GM19397 (cell line): ENCODE data around the gene FRMPD1.
A peak's percentile ranks its signal among the peaks of the same experiment; 100 is the strongest.
"Not testable (repeated sequence)": the region's sequence is repeated elsewhere in the genome, so short reads cannot be mapped to it uniquely, and the experiment has no call there.

ENCODE experiments used
- ATAC-seq: cut with Tn5 transposase; IDR thresholded peaks from one replicate; pipeline ENCODE4 v1.9.1; 2021; ENCODE audit warnings: mild to moderate bottlenecking, moderate library complexity; ENCODE audit not compliant: unreplicated experiment

The FRMPD1 gene

DNA sequence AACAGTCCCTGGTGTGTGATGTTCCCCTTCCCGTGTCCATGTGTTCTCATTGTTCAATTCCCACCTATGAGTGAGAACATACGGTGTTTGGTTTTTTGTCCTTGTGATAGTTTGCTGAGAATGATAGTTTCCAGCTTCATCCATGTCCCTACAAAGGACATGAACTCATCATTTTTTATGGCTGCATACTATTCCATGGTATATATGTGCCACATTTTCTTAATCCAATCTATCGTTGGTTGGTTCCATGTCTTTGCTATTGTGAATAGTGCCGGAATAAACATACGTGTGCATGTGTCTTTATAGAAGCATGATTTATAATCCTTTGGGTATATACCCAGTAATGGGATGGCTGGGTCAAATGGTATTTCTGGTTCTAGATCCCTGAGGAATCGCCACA, 114.5 kb downstream of the FRMPD1 start:
- not testable (repeated sequence) for ATAC-seq

DNA sequence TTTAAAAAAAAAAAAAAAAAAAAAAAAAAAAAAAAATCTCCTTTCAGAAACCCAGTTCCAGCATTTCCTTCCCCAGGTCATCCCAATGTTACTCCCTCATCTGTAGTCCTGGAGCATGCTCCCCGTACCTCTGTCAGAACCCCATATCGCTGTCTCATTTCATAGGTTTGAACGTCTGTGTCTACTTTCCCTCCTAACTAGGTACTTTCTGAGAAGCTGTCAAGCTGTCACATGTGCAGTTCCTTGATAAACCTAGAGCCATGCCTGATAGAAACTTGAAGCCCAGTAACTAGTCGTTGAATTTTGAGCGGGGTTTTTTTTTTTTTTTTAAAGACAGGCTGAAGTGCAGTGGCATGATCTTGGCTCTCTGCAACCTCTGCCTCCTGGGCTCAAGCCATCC, 118.6 kb downstream of the FRMPD1 start:
- no peak for ATAC-seq

DNA sequence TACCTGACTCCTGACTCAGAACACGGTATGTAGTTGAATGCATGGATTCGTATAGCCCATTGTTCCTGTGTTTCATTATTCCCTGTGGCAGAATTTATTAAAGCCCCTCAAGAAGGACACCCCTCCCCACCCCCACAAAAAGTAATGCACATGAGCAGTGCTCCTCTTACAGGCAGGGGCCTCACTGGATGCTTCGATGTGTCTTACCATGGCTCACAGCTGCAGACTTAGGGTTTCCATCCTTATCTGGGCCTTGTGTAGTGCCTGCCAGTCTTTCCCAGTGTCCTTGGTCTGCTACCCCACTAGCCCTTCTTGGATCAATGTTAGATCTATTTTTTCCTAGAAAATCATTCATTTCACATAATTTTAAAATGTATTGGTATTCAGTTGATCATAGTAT, 119.2 kb downstream of the FRMPD1 start:
- ATAC-seq, result no peak

DNA sequence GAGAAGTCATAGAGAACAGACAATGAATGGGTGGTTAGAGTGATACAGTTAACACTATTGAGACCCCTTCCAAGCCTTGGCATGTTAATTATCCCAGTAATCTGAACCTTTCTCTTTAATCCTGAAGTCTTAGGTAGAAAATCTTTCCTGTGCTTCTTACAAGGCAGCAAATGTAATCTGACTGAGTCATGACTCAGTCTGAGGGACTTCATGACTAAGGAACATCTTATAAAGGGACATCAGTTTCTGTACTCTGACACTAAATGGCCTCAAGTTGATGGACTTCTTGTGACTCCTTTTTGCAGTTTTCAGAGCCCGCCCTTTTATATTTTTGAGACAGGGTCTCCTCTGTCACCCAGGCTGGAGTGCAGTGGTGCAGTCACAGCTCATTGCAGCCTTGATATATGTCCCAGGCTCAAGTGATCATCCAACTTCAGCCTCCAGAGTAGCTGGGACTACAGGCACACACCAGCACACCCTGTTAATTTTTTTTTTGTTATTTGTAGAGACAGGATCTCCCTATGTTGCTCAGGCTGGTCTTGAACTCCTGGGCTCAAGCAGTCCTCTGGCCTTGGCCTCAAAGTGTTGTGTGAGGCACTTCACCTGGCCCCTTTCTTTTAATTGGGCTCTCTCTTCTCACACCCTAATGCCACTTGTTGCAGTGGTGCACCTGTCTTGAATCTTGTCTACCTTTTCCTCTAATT, 124.6 kb downstream of the FRMPD1 start:
- ATAC-seq, result no peak

DNA sequence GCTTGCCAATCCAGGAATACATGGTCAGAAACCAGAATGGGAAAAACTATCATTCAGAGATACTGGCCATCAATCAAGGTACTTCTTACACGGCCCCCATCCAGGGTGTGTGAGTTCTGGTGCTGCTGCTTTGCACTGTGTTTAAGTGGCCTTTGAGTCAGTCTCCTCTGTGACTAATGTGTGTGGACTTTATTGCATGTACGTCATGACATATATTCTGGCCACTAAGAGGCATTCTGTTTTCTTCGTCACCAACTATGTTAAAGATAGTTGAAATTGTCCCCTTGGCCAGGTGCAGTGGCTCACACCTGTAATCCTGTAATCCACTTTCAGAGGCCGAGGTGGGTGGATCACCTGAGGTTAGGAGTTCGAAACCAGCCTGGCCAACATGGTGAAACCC, 125.6 kb downstream of the FRMPD1 start:
- ATAC-seq, result no peak

DNA sequence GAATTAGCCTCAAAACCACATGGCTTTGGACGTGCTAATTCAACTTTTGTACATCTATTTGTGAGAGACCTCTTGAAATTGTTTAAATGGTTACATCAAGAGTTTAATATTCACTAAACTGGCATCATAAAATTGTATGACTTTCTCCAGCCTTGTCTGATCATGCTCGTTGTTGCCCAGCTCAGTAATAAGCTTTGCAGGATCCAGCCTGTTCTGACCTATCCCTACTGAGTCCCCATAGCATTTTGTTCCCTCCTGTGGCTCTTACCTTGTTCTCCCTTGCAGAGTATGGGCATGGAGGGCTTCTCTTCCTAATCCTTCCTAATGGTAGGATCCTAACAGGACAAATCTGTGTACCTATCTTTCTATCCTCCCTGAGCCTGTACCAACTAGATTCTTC, 127.8 kb downstream of the FRMPD1 start:
- ATAC-seq, result no peak

DNA sequence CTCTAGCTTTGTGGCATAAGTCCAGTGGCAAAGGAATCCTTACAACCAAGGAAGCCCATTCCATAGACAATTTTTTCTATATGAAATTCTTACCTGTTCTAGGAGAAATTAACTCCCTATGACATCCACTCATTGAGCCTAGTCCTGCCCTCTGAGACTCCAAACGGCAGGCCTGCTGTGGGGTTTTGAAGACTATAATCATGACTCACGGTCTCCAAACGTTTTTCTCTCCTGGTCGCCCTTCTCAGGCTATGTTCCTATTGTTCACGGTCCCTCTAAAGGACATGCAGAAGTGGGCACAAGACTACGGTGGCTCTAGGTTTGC, 133.5 kb downstream of the FRMPD1 start:
- ATAC-seq, result no peak

DNA sequence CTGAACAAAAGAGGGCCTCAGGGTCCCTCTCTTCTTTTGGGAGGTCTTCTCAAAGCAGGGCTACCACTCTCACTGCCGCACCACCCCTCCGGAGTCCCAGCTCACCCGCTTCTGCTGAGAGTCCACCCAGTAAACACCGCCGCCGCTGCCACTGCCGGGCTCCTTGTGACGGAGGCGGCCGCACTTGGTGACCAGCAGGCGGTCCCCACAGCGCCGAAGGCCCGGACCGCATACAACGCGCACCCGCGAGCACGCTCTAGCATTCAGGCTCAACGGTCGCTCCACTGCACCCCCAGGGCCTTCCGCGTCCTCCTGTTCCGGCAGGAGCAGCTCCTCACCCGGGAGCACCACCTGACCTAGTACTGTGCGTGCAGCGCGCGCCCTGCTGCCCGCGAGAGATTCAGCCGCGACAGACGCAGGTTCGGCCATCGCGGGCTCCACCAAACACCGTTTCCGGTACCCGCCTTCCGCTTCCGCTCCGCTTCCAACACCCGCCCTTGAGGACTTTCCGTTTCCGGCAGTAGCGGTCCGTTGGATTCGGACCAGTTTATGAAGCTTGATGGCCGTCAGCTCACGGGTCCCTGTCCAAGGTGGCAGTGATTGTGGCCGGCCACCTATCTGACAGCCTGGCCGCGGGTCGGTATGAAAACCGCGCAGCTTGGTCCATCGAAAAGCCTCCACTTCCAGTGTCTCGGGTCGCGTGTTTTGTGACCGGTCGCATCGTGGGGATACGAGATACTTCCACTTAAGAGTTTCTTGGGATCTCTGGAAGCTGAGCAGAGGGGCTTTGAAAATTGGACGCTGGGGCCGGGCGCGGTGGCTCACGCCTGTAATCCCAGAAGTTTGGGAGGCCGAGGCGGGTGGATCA, 134.1 kb downstream of the FRMPD1 start, which contains the start of gene EXOSC3:
TSS of gene EXOSC3 (minus strand) at position 449 of the 868 bp plus-strand sequence. CDS start at position 429, 20 bp downstream.
- ATAC-seq, result peak; percentile 94

DNA sequence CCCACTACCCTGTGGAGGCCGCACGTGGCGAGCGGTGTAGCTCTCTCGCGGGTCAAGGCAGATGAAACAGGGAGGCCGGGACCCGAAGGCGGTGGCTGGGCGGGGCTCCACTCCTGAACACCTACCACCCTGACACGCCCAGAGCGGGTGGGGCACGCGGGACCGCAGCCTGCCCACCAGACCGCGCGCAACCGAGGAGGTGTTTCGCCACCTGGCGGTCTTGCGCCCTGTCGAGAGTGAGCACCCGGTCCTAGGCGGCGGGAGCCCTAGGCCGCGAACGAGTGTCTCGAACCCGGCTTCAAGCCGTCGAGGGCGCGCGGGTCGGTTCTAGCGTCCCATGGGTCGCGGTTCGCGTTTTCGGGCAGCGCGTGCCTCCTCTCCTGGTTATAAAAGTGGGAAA, 136.3 kb downstream of the FRMPD1 start:
- ATAC-seq, result no peak

DNA sequence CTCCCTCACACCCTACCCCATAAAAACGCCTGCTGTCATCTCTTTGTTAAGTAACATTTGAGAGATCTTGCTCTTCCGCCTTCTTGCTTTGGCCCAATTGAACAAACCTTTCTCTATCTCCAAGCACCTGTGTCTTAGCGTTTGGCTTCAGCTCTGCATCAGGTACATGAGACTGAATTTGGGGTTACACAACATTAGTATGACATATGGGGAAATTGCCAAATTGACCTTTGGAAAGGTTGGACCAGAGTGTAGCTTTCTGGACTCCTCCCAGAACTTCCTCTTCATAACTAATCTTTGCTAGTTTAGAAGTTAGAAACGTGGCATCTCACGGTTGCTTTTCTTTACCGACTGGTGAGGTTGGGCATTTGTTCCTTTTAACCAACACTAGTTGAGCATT, 137.6 kb downstream of the FRMPD1 start:
- ATAC-seq, result no peak

DNA sequence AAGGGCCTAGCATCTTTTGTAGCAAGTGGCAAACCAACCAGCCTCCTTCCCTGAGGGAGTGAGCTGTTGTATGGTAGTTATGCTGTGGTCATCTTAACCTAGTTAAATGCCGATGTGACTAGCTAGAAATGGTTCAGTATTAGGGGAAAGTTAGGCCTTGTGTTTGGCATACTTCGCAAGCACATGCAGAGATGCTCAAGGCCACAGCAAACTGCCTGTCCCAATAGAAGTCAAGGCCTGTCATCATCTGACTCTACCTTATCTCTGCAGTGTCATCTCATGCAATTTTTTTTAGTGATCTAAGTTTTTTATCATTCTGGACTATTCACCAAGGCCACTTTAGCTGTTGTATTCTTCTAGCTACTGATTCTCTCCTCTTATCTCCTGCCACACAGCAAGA, 139.3 kb downstream of the FRMPD1 start:
- no peak for ATAC-seq

DNA sequence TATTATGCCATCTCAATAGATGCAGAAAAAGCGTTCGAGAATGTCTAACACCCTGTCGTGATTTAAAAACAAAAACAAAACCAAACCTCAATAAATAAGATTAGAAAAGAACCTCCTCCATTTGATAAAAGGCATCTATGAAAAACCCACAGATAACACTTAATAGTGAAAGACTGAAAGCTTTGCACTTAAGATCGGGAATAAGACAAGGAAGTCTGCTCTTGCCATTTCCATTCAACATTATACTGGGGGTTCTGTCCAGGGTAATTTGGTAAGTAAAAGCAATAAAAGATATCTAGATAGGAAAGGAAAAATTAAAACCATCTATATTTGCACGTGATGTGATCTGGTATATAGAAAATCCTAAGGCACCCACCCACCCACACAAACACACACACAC, 141.4 kb downstream of the FRMPD1 start:
- no peak for ATAC-seq

DNA sequence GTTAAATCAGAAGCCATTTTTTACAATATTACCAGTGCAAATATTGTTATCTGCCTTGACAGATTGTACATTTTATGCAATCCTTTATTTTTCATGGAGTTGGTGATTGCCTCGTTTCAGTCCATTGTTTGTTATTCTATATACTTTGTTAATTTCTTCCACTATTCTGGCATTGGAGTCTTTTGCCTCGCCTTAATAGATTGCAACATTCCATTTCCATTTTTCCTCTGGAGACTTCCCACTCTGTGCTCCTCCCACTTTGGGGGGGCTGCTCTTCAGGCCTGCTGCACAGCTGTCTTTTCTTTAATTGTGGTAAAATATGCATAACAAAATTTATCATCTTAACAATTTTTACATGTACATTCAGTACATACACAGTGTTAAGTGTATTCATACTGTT, 145.5 kb downstream of the FRMPD1 start:
- no peak for ATAC-seq
